Vagina (tissue), 2 donors: ENCODE measurements around the gene ARID3A. TPM values are rescaled to one million over a fixed set of nuclear protein-coding genes. Genes with fewer than 3 reads are reported as not detected.

Experiments
- DNase-seq, 2 donors: peaks; one replicate each; pipeline ENCODE4 v3.0.0-alpha.2; 2017; ENCODE audit errors: extremely low spot score in 2 of 2
- H3K27ac ChIP-seq: fragments of 200-600 bp; sonication (generic); one replicate; pipeline ENCODE4 v1.5.1; 2019
- H3K27me3 ChIP-seq: fragments of 200-600 bp; sonication (generic); one replicate; pipeline ENCODE4 v1.5.1; 2019
- H3K36me3 ChIP-seq, 2 donors: fragments of 200-600 bp; sonication (generic); one replicate each; pipeline ENCODE4 v1.5.1; 2017 to 2019
- H3K4me1 ChIP-seq: fragments of 200-600 bp; sonication (generic); one replicate; pipeline ENCODE4 v1.5.1; 2019
- H3K4me3 ChIP-seq, 2 donors: fragments of 200-600 bp; sonication (generic); 1 replicate in 1 of 2; 2 replicates in 1 of 2; pipeline ENCODE4 v1.5.1; 2016 to 2019
- H3K9me3 ChIP-seq: fragments of 200-600 bp; sonication (generic); one replicate; pipeline ENCODE4 v1.5.1; 2019
- POLR2A ChIP-seq, 2 donors: fragments of 450-650 bp; IDR thresholded peaks; one replicate each; pipeline ENCODE4 v1.6.1; 2017; ENCODE audit warnings: antibody characterized with exemption in 2 of 2, mild to moderate bottlenecking in 2 of 2, moderate library complexity in 2 of 2
- POLR2AphosphoS5 ChIP-seq, 2 donors: sonication (generic); formaldehyde crosslinking; IDR thresholded peaks; one replicate each; pipeline ENCODE4 v1.9.0; 2017; ENCODE audit warnings: antibody characterized with exemption in 2 of 2, mild to moderate bottlenecking in 2 of 2, low read depth in 1 of 2; ENCODE audit not compliant: insufficient read depth in 1 of 2
- intact Hi-C: fragments of 100-400 bp; cut with DNase I; formaldehyde crosslinking; loops from one replicate; pipeline ENCODE4 v1.15.1; 2023
- total RNA-seq: library from RNA; depleted of rRNA; stranded (reverse); fragments of >200 nt; gene quantifications from one replicate; pipeline ENCODE4 v1.2.3, GENCODE V29; 2016
- TF ChIP-seq, protein P1 (sequence below), 3 experiments: fragments of 450-650 bp in 2 of 3; fragments of 200-600 bp in 1 of 3; sonication (generic) in 1 of 3; IDR thresholded peaks; one replicate each; pipeline ENCODE4 v1.5.1; 2017 to 2019; ENCODE audit warnings: antibody characterized with exemption in 3 of 3, mild to moderate bottlenecking in 2 of 3, moderate library complexity in 2 of 3

ARID3A gene
- total RNA-seq, 1 donor from 2014 or later = 10.3 TPM

- H3K27me3 ChIP-seq = peaks cover 10% of the 10 kb centered on the region
- intact Hi-C loops = no loop called here
- H3K27ac ChIP-seq = no peak overlapping the region
- no peaks in the 10 kb centered on the region for H3K9me3 ChIP-seq
- H3K4me3 ChIP-seq = no peak overlapping the region
- peaks cover 16% of the 10 kb centered on the region for H3K4me1 ChIP-seq
- no peaks in the 10 kb centered on the region for H3K36me3 ChIP-seq
- TF ChIP-seq POLR2A (IDR thresholded peaks at IDR 0.05) (no peak), POLR2AphosphoS5 (IDR thresholded peaks at IDR 0.05; ENCODE audit: insufficient read depth in 1 of 2, low read depth in 1 of 2) (no peak)
- TF ChIP-seq, protein P1, sequence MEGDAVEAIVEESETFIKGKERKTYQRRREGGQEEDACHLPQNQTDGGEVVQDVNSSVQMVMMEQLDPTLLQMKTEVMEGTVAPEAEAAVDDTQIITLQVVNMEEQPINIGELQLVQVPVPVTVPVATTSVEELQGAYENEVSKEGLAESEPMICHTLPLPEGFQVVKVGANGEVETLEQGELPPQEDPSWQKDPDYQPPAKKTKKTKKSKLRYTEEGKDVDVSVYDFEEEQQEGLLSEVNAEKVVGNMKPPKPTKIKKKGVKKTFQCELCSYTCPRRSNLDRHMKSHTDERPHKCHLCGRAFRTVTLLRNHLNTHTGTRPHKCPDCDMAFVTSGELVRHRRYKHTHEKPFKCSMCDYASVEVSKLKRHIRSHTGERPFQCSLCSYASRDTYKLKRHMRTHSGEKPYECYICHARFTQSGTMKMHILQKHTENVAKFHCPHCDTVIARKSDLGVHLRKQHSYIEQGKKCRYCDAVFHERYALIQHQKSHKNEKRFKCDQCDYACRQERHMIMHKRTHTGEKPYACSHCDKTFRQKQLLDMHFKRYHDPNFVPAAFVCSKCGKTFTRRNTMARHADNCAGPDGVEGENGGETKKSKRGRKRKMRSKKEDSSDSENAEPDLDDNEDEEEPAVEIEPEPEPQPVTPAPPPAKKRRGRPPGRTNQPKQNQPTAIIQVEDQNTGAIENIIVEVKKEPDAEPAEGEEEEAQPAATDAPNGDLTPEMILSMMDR (IDR thresholded peaks at IDR 0.05) = no peak
- DNase-seq = no peak
Measured at GRCh38 chr19:1002600-1002999, 76.8 kb downstream of the ARID3A start.

DNA sequence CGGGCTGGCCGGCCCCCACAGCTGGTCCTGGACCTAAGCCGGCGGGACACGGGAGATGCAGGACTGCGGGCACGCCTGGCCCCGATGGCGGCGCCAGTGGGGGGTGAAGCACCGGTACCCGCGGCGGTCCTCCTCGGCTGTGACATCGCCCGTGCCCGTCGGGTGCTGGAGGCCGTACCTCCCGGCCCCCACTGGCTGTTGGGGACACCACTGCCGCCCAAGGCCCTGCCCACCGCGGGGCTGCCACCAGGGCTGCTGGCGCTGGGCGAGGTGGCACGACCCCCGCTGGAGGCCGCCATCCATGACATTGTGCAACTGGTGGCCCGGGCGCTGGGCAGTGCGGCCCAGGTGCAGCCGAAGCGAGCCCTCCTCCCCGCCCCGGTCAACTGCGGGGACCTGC lies 77.4 kb downstream of the ARID3A start:
- H3K27ac ChIP-seq = no peak overlapping the region
- intact Hi-C loops = no loop called here
- no peak overlapping the region for H3K4me3 ChIP-seq
- TF ChIP-seq POLR2A (IDR thresholded peaks at IDR 0.05) = no peak
- TF ChIP-seq, protein P1 (IDR thresholded peaks at IDR 0.05) = no peak
- TF ChIP-seq POLR2AphosphoS5 (IDR thresholded peaks at IDR 0.05; ENCODE audit: insufficient read depth in 1 of 2, low read depth in 1 of 2) = no peak
- DNase-seq = no peak
- H3K4me1 ChIP-seq = peaks cover 16% of the 10 kb centered on the region
- peaks cover 10% of the 10 kb centered on the region for H3K27me3 ChIP-seq
- no peaks in the 10 kb centered on the region for H3K36me3 ChIP-seq
- H3K9me3 ChIP-seq = no peaks in the 10 kb centered on the region

GRCh38 chr19:1004204-1004802 lies 78.5 kb downstream of the ARID3A start:
- DNase-seq = no peak
- Histone ChIP-seq H3K4me1 (peaks cover 16% of the 10 kb centered on the region), H3K27ac (no peak overlapping the region), H3K9me3 (no peaks in the 10 kb centered on the region), H3K36me3 (no peaks in the 10 kb centered on the region), H3K4me3 (no peak overlapping the region), H3K27me3 (peaks cover 6% of the 10 kb centered on the region)
- TF ChIP-seq POLR2AphosphoS5 (IDR thresholded peaks at IDR 0.05; ENCODE audit: insufficient read depth in 1 of 2, low read depth in 1 of 2) (no peak), POLR2A (IDR thresholded peaks at IDR 0.05) (no peak)
- TF ChIP-seq, protein P1 (IDR thresholded peaks at IDR 0.05) = no peak
- intact Hi-C loops = no loop called here

DNA sequence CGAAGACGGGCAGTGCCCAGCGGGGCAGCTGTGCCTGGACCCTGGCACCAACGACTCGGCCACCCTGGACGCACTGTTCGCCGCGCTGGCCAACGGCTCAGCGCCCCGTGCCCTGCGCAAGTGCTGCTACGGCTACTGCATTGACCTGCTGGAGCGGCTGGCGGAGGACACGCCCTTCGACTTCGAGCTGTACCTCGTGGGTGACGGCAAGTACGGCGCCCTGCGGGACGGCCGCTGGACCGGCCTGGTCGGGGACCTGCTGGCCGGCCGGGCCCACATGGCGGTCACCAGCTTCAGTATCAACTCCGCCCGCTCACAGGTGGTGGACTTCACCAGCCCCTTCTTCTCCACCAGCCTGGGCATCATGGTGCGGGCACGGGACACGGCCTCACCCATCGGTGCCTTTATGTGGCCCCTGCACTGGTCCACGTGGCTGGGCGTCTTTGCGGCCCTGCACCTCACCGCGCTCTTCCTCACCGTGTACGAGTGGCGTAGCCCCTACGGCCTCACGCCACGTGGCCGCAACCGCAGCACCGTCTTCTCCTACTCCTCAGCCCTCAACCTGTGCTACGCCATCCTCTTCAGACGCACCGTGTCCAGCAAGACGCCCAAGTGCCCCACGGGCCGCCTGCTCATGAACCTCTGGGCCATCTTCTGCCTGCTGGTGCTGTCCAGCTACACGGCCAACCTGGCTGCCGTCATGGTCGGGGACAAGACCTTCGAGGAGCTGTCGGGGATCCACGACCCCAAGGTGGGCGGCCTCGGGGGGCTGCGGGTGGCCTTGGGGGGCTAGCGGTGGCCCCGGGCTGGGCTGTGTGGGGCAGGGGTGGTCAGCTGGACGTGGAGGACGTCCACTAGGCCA lies 79.2 kb downstream of the ARID3A start:
- DNase-seq = no peak
- intact Hi-C loops = no loop called here
- Histone ChIP-seq H3K36me3 (no peaks in the 10 kb centered on the region), H3K27ac (no peak overlapping the region), H3K4me1 (peaks cover 19% of the 10 kb centered on the region), H3K4me3 (no peak overlapping the region), H3K9me3 (no peaks in the 10 kb centered on the region), H3K27me3 (no peaks in the 10 kb centered on the region)
- no peak for TF ChIP-seq POLR2A (IDR thresholded peaks at IDR 0.05)
- no peak for TF ChIP-seq POLR2AphosphoS5 (IDR thresholded peaks at IDR 0.05; ENCODE audit: insufficient read depth in 1 of 2, low read depth in 1 of 2)
- TF ChIP-seq, protein P1 (IDR thresholded peaks at IDR 0.05) = no peak
